ENCODE measurements around the gene GCNT4.
"Not testable (repeated sequence)": the region's sequence is repeated elsewhere in the genome, so short reads cannot be mapped to it uniquely, and the experiment has no call there.

Gene GCNT4, protein sequence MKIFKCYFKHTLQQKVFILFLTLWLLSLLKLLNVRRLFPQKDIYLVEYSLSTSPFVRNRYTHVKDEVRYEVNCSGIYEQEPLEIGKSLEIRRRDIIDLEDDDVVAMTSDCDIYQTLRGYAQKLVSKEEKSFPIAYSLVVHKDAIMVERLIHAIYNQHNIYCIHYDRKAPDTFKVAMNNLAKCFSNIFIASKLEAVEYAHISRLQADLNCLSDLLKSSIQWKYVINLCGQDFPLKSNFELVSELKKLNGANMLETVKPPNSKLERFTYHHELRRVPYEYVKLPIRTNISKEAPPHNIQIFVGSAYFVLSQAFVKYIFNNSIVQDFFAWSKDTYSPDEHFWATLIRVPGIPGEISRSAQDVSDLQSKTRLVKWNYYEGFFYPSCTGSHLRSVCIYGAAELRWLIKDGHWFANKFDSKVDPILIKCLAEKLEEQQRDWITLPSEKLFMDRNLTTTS

DNA sequence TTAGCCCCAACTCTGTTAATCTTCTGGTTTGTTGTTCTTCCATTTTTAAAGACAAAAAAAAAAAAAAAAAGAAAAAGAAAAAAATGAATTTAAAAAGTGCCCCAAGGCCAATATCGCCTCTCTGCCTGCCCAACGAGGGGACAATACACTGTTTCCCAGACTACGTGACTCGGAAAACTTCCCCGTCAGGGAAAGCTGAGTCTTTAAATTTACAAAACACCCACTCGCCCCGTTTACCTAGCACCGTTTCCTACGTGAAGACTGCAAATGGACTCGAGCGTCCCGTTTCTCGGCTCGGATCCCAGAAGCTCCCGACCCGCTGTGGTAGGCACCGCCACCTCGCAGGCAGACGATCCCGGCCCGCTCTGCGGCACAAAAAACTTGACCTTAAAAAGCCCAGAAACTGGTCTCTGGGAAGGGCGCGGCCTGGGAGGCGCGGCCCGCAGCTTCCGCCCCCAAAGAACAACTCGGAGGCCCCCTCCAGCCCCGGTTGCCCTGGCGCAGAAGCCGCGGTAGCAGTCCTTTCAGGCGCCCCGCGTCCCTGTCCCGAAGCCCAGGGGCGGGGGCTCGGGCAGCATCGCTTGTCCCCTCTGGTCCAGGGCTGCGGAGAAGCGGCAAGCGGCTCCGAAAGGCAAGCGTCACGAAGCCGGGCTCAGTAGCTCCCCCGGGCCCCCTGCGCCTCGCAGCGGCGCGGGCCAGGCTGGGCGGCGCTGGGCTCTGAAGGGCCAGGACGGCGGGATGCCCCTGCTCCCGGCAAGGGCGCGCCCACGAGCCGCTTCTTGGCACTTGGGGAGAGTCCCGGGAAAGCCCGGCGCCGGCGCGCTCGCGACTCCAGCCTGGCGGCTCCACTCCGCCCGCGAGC, at the start of gene GCNT4:
Gene GCNT4 (minus strand): TSS at position 367 of the 862 bp plus-strand sequence. CDS start 22,521 bp downstream, outside the sequence.
- DNase-seq (ENCODE audit: low read depth in 2 of 2): peak in 1 of 2 donors; percentile 54

DNA sequence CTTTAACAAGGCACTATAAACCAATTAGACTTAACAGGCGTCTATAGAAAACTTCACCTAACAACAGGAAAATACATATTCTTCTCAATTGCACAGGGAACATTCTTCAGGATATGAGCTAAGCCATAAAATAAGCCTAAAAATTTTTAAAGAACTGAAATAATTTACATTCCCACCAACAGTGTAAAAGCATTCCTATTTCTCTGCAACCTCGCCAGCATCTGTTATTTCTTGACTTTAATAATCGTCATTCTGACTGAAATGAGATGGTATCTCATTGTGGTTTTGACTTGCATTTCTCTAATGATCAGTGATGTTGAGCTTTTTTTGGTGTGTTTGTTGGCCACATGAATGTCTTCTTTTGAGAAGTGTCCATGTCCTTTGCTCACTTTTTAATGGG, 43.6 kb upstream of the GCNT4 start:
- DNase-seq (ENCODE audit: low read depth in 2 of 2): not testable (repeated sequence)

DNA sequence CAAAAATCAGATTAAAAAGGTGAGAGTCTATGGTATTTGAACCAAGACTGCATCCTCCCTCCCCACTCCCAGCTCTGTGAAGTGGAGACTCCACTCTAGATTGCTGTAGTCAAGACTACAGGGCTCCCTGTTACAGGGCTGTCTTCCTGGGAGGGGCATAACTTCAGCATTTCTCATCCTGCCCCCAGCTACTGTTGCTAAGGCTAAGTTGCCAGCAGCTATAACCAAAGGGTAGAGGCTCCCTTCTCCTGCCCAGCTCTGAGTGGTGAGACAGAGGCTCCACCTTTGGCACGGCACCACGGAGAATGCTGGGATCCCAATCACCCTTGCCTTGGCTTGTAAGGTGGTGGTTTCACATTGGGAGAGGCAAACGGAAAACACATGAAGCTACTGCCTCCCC, 39.2 kb upstream of the GCNT4 start:
- DNase-seq (ENCODE audit: low read depth in 2 of 2): no peak

DNA sequence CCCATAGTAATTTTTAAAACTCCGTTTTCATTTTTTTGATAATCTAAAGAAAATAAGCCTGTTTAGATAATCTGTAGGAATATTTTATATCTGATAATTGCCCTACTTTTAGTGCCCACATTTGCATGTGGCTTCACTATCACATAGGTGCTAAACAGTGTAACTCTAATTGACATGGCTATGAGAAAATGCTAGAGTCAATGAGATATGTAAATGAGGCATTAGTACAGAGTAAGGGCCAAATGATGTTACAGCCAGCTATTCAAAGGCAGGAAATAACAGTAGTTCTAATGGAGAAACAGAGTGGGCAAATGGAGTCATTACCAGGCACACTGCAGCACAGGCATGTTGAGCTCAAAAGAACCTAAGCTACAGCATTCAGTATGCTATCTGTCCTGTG, 37.3 kb upstream of the GCNT4 start:
- no peak for DNase-seq (ENCODE audit: low read depth in 2 of 2)

DNA sequence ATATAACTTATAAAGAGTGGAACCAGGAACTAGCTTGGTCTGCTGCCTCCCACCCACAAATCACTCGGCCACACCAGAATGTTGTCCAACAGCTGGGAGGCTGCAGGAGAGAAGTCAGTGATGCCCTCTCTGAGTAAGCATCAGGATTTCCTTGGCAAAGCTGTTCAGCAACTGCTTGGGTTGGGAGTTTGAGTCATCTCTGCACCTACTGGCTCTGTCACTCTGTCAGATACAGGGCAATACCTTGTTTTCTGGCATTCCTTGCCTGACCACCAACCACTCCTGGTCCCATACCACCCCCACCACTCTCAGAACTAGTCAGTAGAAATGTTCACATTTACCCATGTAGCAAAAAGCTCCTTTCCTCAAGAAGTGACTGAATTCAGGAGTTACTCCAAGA, 36.8 kb upstream of the GCNT4 start:
- DNase-seq (ENCODE audit: low read depth in 2 of 2): no peak

DNA sequence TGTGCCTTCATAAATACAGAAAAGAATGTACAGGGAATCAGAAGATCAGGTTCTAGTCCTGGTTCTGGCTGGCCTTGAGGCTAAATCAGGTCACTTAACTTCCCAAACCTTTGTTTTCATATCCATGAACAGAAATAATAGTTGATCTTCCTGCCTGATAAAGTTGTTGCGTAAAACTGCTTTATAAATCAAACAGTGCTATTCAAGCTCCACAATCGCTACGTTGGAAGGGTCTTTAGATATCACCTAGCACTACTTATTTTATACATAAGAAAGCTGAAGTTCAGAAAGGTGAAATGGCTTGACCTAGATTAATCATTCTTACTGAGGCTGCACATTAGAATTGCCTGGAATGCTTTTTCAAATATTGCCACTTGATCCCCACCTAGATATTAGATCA, 36.3 kb upstream of the GCNT4 start:
- no peak for DNase-seq (ENCODE audit: low read depth in 2 of 2)

DNA sequence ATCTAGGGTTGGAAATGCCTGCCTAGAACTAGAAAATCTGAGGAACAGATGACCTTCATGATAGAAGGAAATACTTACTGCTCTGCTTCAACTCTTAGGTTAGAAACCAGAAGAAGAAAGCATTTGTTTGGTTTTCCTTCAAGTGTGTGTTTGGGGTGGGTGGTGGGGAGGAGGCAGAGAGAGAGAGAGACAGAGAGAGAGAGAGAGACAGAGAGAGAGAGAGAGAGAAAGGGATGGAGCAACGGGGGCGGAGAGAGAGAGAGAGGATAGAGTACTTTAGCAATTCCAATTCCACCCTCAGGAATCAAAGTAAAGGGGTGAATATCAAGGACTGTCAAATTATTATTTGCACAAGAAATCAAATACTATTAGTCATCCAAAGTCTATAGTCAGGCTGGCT, 29.2 kb upstream of the GCNT4 start:
- DNase-seq (ENCODE audit: low read depth in 2 of 2): no peak

DNA sequence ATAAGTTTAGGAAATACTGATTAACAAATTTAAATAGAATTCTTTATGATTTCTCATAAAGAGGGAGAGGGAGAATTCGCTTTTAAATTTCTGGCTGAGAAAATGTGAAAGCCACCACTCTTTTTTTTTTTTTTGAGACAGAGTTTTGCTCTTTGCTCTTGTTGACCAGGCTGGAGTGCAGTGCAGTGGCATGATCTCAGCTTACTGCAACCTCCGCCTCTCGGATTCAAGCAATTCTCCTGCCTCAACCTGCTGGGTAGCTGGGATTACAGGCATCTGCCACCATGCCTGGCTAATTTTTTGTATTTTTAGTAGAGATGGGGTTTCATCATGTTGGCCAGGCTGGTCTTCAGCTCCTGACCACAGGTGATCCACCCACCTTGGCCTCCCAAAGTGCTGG, 27.0 kb upstream of the GCNT4 start:
- DNase-seq (ENCODE audit: low read depth in 2 of 2): not testable (repeated sequence)

DNA sequence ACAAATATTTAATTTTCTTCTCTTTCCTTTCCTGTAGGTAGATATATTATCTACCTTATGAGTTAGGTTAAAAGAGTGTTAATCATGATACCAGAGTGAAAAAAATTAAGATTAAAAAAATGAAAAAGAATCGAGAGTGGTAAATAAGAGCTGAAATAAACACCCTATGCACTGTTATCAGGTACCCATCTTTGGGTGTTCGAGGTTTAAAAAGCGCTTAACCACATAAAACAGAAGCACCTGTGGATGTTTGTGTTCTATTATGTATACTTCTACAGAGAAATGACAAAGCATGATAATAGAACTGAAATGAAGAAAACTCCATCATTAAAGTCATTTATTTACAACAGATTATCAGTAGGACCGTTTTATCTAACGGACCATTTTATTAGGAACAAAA, 25.7 kb upstream of the GCNT4 start:
- DNase-seq (ENCODE audit: low read depth in 2 of 2): no peak

DNA sequence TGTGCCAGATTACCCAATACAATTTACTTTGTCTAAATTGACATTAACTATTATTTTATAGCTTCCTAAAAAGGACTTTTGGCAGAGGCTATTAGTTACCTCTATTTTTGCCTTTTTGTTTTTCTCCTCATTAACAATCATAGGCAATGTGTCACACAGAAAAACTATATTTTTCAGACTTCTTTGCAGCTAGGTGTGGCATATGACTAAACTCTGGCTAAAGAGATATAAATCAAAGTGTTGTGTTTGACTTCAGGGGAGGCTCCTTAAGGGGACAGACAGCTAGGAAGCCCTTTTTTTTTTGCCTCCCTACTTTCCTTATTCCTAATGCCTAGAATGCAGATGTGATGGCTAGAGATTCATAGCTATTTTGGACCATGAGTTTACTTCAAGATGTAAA, 19.7 kb upstream of the GCNT4 start:
- DNase-seq (ENCODE audit: low read depth in 2 of 2): no peak

DNA sequence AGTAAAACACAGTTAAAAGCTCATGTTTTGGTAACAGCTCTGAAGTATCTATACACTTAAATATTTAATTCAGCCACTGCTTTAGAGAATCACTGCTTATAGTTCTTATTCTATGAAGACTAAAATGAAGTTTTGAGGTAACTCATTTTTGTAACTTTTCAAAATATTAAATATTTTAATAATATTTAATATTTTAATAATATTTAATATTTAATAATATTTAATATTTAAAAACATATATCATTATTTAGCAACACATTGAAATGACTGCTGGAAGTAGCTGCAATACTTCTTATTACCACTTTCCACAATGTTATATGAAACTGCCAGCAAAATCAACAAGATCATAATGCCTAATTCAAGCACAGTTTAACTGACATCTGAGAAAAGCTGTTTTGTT, 18.7 kb upstream of the GCNT4 start:
- no peak for DNase-seq (ENCODE audit: low read depth in 2 of 2)

DNA sequence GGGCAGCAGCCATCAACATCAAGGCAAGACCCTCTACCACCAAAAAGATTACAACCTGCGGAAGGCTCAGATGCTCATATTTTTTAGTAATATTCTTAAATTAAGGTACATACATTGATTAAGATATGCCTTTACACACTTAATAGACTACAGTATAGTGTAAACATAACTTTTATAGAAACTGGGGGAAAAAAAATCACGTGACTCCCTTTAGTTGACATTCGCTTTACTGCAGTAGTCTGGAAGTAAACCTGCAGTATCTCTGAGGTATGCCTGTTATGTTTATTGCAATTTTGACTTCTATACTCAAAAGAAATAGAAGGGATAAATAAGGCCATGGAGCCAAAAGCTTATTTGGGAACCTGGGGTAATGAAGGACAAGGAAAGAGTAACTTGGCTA, 15.1 kb upstream of the GCNT4 start:
- no peak for DNase-seq (ENCODE audit: low read depth in 2 of 2)

DNA sequence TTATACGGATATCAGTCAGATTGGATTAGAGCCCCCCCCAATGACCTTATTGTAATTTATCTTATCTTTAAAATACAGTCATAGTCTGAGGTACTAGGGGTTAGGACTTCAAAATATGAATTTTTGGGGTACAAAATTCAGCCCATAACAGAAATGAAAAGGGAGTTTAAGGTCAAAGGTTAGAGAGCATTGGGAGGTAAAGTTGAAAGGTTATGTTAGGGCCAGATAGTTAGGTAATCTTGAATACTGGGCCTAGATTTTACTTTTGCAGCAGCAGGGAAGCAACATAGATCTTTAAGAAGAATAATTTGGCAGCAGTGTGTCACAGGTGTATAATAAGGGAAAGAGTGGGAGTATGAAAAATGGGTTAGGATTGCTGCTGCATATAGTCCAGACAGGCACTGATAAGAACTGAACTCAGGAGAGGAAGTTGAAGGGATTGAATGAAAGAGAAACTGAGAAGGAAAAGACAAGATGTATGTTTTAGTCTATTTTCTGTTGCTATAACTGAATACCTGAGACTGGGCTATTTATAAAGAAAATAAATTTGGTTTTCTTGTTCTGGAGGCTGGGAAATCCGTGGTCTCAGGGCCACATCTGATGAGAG, 10.7 kb upstream of the GCNT4 start:
- DNase-seq (ENCODE audit: low read depth in 2 of 2): no peak

DNA sequence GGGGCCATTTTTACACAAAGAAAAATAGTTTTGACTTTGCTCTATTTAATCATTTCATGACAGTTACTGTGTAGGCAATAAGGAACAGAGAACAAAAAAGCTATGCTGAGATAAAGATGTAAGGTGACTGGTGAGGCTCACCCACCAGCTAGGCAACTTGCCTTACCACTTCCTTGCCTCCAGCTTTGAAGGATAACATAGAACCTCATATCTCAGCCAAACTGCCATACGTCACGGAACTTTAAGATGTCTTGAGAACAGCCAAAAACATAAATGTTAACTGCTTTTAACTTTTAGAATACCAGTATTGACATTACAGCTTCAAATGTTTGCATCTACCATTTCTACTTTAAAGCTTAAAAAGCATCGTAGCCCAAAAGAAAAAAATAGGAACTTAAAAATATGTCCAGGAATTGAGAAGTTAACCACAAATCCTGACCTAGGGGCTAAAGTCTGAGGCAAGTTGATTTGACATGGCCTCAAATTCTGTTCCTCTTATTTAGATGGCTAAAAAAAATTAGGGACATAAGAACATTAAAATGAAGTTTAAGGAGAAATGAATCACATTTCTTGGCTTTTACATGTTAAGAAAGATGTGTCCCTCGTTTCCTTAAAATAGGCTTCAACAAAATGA, 7.7 kb upstream of the GCNT4 start:
- peak in 1 of 2 donors; percentile 21 for DNase-seq (ENCODE audit: low read depth in 2 of 2)

DNA sequence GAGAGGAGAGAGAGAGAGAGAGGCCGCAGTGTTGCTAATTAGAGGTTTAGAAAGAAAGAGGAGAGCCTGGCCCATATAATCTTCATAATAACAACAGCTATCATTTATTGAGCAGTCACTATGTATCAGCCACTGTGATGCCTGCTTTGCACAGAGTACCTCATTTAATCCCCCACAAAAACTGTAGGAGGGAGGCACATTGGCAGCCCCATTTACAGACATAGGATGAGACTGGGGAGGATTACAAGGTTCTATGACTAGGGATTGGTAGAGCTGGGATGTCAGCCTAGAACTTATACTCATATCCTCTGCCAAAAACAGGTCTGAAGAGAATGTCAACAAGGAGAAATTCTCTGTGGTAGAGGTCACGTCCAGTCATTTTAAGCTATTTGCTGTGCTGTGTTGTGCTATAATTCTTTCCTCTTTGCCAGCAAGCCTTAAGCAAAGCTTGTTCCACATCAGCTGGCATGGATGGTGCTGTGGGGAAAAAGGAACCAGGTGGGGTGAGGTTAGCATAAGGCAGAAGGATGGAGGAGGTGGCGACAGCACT, 6.7 kb upstream of the GCNT4 start:
- DNase-seq (ENCODE audit: low read depth in 2 of 2): no peak

DNA sequence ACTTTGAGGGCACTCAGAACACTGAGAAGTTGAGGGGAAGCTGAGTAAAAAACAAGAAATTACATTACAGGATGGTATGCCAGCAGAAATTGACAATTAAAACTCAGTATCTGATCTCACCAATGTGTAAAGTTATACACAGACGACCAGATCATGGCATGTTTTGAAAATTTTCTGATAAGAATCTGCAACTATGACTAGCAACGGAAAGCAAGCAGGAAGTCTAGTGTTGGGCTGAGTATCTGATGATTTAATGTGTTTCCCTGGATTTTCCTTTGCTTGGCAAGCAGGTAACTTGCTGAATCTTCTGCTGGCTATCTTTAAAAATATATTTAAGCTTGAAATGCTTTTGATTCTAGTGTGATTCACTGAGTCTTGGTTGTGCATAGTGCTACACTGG, 5.2 kb upstream of the GCNT4 start:
- DNase-seq (ENCODE audit: low read depth in 2 of 2): no peak

DNA sequence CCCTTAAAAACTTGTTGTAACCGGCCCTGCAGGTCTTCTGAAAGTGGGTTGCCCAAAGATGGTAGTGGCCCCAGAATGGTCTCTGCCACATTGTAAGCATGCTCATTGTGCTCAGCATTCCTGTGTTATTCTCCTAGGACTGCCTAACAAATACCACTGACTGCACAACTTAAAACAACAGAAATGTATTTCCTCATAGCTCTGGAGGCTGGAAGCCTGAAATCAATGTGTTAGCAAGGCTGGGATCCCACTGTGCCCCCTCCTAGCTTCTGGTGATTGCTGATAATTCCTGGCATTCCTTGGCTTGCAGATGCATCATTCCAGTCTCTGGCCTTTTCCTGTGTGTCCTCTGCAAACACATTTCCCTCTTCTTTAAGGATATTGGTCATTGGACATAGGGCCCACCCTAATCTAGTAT, 3.4 kb upstream of the GCNT4 start:
- DNase-seq (ENCODE audit: low read depth in 2 of 2): no peak

DNA sequence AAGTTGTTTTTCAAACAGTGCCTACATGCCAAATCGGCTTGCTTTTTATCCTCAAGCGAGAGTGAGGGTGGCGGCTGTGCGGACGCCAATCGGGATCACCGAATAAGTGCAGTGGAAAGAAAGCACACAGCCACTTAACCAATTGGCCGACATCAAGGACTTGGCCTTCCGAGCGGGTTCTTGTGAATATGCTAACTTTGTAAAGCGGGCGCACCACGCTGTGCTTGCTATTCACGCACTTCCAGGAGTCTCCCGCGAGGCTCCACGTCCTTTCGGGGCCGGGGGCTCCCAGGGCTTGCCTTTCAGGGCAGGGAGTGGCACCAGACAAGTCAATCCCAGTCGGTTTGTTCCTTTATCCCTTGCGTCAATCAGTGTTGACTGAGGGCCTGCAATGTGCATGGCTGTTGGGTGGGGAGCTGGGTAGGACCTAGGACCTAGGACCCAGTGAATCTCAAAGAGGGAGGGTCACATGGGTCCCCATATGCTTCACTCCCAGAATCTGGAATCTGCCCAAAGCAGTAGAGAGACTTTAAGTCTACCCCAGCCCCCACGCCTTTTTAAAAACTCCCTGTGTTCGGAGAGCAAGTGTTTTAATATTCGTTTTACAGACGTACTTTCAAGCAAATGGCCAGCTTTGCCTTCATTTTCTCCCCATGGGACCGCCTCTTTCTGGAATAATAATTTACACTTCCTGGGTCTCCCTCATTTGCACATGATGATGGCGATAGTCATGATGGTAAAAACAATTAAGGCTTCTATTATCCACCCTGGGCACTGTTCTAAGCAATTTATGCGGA, 2.0 kb upstream of the GCNT4 start:
- DNase-seq (ENCODE audit: low read depth in 2 of 2): no peak

DNA sequence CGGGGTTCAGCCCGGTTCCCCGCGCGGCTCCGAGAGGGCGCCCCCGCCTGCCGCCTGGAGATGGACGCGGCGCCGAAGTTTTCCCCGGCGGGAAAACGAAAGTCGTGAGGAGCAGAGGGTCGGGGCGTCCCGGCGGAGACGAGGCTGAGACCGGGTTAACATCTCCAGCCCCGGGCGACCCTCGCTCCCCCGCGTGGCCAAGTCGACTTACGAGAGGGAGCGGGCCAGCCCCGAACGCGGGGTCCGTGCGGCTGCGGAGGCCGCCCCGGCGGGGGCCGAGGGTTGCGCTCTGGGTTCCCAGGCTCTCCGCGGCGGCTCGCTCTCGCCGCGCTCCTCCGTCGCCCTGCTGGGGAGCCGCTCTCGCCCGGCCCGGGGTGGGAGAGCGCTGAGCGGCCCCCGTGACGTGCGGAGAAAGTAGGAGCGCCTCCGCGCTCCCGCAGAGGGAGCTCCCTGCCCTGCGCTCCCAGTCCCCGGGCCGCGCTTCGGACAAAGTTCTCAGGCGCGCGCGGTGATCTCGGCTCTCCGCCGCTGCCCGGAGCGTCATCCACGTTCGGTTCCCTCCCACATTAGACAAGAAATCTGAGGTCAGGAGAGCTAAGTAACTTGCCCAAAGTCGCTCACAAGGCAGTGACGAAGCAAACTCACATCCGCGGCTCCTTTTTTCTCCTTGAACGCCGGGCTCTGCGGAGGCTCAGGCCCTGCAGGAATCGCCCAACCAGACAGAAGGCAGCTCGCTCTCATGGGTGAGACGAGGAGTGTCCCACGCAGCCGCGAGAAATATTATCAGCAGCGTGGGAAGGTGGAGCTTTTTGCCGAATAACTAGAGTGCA, 1.2 kb upstream of the GCNT4 start:
- DNase-seq (ENCODE audit: low read depth in 2 of 2): peak; percentile 23 to 50

DNA sequence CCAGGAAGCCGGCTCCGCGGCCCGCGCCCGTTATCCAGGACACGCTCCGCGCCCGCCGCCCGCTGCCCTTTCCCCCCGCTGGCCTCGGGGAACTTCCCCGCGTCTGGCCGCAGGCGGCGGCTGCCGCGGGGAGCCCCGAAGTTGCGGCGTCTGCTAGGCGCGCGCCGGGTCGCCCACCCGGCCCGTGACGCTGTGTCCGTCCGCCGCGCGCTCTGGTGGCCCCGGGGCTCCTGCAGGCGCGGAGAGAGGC, 621 bp upstream of the GCNT4 start:
- peak in 1 of 2 donors; percentile 48 for DNase-seq (ENCODE audit: low read depth in 2 of 2)

Measured in stimulated activated CD4-positive, alpha-beta T cell treated with anti-CD3 and anti-CD28 coated beads, Interleukin-1b, Interleukin-23, amount 100 ng/mL, for 4 hours (primary cell).